GM12874 (cell line): ENCODE data around the gene TPH1.
A peak's percentile ranks its signal among the peaks of the same experiment; 100 is the strongest.

ENCODE experiments used
- TF ChIP-seq, protein P1 (sequence below): IDR thresholded peaks from 2 replicates; pipeline ENCODE4 v1.5.1; 2011; ENCODE audit warnings: low read depth, mild to moderate bottlenecking, control low read depth, low read length, moderate library complexity; ENCODE audit not compliant: insufficient read depth

The TPH1 gene

DNA sequence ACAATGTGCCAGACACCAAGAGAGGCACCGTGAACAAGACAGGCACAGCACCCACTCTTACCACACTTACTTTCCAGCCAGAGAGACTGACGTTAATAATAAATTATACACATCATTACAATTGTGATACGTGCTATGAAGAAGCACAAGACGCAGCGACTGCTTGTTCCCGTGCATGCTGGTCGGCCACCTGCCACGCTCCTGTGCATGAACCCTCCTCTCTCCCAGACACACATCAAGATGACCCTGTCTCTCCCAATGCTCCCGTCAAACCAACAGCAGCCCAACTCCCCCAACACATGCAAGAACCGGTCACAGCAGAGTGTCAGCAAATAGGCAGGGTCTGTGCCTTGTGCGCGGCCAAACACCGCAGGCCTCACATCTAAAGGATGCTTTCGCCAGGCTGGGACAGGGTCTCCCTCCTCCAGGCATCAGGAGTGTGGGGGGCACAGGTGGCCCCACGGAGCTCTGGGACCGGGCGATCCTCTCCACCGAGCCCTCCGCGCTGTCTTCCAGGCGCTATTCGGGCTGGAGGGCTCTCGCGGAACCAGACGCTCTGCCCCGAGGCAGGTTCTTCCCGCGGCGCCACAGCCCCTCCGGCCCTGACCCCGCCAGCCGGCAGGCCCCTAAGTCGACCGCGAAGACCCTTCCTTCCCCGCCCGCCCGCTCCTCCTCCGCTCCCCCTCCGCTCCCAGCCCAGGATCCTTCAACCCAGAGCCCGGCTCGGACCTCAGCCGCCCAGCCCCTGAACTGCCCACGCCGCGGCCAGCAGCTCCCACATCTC lies 33.8 kb downstream of the TPH1 start:
- TF ChIP-seq, protein P1, sequence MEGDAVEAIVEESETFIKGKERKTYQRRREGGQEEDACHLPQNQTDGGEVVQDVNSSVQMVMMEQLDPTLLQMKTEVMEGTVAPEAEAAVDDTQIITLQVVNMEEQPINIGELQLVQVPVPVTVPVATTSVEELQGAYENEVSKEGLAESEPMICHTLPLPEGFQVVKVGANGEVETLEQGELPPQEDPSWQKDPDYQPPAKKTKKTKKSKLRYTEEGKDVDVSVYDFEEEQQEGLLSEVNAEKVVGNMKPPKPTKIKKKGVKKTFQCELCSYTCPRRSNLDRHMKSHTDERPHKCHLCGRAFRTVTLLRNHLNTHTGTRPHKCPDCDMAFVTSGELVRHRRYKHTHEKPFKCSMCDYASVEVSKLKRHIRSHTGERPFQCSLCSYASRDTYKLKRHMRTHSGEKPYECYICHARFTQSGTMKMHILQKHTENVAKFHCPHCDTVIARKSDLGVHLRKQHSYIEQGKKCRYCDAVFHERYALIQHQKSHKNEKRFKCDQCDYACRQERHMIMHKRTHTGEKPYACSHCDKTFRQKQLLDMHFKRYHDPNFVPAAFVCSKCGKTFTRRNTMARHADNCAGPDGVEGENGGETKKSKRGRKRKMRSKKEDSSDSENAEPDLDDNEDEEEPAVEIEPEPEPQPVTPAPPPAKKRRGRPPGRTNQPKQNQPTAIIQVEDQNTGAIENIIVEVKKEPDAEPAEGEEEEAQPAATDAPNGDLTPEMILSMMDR: no peak

DNA sequence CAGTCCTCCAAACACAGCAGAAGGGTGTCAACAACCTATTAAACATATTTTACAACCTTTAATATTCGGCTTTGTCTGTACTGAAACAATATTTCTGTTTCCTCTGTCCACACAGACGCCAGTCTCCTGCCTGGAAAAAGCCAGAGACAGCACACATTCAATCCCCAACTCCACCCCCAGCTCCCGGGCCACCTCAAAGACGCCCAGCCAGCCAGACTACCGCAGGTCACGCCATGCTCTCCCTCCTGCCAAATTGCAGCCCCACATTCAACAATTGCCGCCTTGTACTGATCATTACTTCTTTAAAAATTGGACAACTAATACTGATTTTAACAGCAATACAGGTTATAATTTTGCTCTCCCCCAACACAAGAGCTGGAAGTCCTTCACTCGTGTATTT lies 34.4 kb downstream of the TPH1 start:
- TF ChIP-seq, protein P1: no peak

DNA sequence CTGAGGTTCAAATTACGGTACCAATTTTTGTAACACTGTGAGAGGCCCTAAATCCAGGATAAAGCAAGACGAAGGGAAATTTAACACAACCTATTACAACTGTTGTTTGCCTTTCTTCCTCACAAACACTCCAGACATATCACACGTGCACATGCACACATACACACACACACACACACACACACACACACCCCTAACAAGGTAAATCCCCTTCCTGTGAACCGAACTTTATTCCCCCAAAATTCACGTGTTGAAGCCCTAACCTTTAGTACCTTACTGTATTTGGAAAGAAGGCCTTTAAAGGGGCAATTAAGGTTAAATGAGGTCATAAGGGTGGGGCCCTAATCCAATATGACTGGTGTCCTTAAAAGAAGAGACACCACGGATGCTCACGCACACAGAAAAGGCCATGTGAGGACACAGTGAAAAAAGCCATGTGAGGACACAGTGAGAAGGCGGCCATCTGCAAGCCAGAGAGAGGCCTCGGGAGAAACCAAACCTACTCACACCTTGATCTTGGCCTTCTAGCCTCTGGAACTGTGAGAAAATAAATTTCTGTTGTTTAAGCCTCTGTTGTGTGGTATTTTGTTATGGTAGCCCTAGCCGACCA lies 35.0 kb downstream of the TPH1 start:
- TF ChIP-seq, protein P1: no peak

DNA sequence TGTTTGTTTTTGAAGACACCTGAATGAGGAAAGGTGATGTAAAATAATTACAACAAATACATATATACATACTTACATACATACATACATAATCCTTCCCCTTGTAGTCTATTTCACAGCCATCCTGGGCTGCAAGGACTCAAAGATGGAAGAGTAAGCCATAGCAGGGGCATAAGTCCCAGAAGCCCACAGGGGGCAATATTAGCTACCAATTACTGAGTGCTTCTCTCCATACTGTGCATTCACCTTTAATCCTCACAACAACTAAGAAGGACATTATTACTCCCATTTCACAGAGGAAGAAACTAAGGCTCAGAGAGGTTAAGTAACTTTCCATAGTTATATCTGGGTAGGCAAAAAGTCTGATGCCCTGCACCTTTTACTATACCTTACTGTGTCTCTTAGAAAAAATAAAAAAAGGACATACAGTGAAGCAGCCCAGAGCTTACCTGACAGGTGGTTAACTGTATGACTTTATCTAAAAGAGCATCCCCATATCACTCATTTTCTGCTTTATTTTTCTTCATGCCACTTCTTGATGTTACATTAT lies 35.9 kb downstream of the TPH1 start:
- TF ChIP-seq, protein P1: 0 out of 2 replicates have a peak, but pooled peaks have one; percentile 5

DNA sequence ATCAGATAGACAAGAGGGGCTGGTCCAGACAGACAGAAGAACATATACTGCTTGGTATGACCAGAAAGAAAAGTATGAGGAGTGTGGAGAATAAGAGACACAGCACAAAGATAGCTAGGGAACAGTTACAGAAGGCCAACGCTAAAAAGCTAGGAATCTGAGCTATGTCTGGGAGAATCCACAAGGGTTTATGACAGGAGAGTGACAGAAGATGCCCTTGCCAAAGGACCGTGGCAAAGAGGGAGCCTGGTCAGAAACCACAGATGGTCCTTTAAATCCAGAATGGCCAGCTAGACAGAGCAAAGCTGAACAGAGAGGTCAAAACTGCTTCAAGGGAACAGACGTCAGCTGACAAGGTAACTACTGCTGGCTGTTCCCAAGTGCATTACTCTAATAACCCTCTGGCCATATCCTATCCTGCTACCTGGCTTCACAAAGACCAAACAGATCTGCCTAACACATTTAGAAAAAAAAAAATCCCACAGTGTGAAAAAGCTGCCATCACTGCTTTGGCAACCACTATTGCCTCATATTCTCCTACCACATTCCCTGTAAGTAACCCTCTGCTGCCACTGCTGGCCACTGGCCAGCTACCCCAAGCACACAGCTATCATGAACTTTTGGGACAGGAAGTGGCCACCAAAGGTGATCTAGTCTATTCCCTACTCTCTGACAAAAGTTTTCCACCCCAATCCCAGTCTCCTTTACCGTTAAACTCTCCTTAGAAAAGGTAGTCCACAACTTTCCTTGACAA lies 40.5 kb downstream of the TPH1 start:
- TF ChIP-seq, protein P1: no peak

DNA sequence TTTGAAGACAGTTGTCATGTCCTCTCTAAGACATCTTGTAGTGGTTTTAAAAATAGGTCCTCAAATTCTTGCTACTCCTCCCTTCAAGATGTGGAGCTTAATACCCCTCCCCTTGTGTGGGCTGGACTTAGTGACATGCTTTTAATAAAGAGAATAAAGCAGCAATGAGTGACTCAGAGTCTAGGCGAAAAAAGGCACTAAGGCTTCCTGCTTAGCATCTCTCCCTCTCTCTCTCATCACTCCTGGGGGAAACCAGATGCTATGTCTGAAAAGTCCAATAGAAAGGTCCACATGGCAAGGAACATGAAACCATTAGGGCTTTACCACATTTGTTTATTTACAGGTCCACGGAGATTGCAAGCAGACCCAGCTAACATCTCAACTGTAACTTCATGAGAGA lies 44.9 kb downstream of the TPH1 start:
- TF ChIP-seq, protein P1: no peak

DNA sequence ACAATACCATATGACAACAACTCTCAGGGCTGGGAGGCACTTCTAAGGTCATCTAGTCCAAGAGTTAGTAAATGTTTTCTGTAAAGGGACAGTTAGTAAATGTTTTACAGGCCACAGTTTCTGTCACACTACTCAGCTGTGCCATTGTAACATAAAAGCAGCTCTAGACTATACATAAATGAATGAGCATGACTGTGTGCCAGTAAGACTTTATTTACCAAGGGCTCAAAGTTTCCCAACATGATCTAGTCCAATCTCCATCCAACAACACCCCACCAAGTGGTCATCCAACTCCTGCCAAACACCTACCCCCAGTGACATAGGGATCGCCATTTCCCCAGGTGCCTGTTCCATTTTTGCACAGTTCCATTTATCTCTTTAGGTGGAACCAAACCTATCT lies 45.3 kb downstream of the TPH1 start:
- TF ChIP-seq, protein P1: no peak
